NCI-H1417 treated with DMSO at 0.1 percent for 48 hours (cell line): ENCODE data around the gene CFAP97.
"Not testable (repeated sequence)": the region's sequence is repeated elsewhere in the genome, so short reads cannot be mapped to it uniquely, and the experiment has no call there.

Experiments
- DNase-seq: peaks from one replicate; lab custom pipeline; 2025; lab: John Stamatoyannopoulos, UW

The CFAP97 gene

DNA sequence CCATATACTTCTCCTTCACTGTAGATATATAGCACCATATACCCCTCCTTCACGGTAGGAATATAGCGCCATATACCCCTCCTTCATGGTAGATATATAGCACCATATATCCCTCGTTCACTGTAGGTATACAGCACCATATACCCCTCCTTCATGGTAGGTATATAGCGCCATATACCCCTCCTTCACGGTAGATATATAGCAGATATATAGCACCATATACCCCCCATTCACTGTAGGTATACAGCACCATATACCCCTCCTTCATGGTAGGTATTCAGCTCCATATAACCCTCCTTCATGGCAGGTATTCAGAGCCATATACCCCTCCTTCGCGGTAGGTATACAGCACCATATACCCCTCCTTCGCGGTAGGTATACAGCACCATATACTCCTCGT is 18.1 kb upstream of the CFAP97 start:
- DNase-seq, result no peak

DNA sequence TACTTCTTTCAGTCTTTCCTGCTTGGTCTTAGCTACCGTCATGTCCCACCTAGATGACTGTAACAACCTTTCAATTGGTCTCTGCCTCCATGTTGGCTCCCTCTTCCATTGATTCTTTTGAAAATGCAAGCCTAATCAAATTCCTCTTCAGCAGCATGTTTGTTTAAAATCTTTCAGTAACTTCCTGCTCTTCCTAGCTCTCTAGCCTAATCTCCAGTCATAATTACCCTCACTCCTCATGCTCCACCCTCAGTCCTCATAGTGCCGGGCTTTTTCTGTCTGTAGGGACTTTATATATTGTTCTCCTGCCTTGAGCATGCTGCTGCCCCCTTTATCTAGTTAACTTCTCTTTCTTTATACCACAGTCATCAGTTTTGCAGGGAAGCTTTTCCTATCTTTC is 17.7 kb upstream of the CFAP97 start:
- no peak for DNase-seq

DNA sequence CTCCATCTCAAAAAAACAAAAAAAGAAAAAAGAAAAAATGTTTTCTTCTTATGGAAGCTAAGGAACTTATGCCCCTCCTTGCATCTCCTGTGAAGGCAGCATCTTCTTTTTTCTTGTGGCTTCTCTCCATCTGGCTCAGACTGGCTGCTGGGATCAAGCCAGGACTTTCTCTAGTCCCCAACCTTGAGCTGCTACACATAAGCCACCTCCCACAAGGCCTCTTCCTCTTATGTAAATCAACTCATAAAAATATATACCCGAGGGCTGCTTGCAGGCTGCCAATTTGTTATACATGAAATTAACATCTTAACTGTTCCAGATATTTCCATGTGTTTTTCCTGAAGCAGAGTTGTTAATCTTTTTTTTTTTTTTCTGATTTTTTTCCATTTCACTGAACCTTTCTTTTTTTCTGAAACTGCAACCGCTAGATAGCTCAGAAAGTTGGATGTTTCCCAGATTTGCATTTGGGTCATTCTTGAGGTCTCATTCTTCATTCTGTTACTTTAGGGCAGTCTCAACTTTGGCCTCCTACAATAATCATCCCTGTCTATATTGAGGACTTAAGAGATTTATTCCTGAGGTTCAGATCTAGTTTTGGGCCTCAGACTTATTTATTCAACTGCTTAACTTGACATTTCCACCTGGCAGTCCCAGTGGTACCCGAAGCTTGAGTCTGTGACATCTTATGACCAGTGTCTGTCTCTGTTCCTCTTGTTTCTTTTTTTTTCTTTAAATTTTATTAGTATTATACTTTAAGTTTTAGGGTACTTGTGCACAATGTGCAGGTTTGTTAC is 15.9 kb upstream of the CFAP97 start:
- DNase-seq, result no peak

DNA sequence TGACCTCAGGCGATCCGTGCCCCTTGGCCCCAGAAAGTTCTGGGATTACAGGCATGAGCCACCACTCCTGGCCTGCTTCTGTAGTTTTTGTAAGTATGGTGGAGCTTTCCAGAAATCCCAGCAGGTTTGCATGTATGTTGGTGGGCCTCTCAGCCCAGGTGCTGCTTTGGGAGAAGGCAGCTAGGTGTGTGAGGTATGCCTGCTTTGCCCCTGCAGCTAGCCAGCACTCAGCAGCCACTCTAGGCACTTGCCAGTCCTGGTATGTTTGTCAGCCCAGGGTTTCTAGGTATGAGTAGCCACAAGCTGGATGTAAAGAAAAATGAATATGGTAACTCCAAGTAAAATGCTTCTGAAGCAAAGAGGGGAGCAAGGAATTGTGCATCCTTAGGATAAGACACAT is 14.5 kb upstream of the CFAP97 start:
- no peak for DNase-seq

- DNase-seq, result no peak
Observed at GRCh38 chr4:185217408-185217975, 13.7 kb upstream of the CFAP97 start.

DNA sequence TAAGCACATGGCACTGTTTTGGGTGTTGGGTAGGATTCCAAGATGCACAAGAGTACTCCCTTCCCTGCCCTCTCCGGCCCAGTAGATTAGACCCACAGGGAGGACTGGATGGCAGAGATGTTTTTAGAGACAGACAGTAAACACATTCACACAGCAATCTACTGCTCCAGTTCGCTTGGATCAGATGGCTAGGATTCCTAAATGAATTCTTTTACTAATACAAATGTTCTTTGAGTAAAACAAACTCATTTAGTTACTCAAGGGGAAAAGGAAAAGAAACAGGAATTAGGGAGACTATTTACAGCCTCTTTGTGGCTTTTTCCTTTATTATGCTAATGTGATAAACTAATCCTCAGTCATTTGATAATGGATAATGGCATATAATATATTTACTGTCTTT is 11.5 kb upstream of the CFAP97 start:
- no peak for DNase-seq

GRCh38 chr4:185213877-185214276 is 10.1 kb upstream of the CFAP97 start:
- no peak for DNase-seq

GRCh38 chr4:185212581-185212980 is 8.8 kb upstream of the CFAP97 start:
- DNase-seq, result no peak

DNA sequence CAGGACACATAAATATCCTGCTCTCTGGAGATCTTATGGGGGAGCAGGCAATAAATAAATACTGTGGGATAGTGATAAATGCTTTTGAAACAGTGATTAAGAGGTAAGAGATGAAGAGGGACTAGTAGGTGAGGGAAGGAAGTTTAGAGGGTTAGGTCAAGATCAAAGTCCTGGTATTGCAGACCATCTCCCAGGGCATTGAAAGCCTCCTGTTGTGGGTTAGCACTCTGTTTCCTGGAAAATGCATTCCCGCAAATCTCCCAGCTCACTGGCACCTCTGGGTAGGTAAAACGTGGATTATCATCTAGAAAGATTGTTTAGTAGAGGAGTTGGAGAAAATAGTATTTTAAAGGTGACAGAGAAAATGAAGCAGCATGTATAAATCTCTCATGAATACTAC is 7.8 kb upstream of the CFAP97 start:
- DNase-seq, result no peak

DNA sequence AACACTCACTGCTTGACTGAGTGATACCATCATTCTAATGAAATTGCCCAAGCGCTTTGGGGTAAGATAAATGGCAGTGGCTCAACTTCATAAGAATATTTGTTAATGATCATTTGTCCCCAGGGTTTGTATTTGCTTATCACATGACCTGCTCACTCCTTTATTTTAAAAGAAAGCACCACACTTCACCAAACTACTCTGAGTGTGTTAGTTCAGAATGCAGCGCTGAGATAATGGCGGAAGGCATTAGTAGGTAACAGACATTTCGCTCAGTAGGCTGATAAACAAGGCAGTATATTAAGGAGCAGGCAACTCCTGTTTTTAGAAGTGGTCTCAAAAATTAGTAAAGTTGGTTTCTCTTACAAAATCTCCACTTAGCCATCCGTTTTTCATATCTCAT is 7.2 kb upstream of the CFAP97 start:
- no peak for DNase-seq

- DNase-seq, result no peak
Observed at GRCh38 chr4:185210102-185210981, 6.5 kb upstream of the CFAP97 start.

DNA sequence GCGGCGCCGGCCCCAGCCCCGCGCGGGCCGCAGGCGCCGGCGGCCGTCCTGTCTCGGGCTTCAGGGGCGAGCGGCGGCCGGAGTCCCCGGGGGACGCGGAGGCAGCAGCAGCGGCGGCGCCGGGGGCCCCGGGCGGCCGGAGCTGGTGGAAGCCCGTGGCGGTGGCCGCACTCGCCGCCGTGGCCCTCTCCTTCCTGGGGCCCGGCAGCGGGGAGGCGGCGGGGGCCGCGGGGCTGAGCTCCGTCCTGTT is 6.0 kb upstream of the CFAP97 start:
- DNase-seq, result not testable (repeated sequence)

GRCh38 chr4:185209031-185209851 is 5.4 kb upstream of the CFAP97 start, which contains the start of gene SNX25:
Gene SNX25, plus strand, starts transcription at chr4:185209598. Its CDS starts 229 bp downstream, at chr4:185209827.
- DNase-seq, result peak; percentile 63

- no peak for DNase-seq
Observed at GRCh38 chr4:185207466-185207865, 3.7 kb upstream of the CFAP97 start.

GRCh38 chr4:185205697-185206342 is 2.0 kb upstream of the CFAP97 start:
- no peak for DNase-seq

GRCh38 chr4:185205073-185205472 is 1.3 kb upstream of the CFAP97 start:
- DNase-seq, result not testable (repeated sequence)

- DNase-seq, result no peak
Observed at GRCh38 chr4:185204238-185204910, 574 bp upstream of the CFAP97 start.

GRCh38 chr4:185202984-185203485 is 765 bp downstream of the CFAP97 start:
- DNase-seq, result no peak

DNA sequence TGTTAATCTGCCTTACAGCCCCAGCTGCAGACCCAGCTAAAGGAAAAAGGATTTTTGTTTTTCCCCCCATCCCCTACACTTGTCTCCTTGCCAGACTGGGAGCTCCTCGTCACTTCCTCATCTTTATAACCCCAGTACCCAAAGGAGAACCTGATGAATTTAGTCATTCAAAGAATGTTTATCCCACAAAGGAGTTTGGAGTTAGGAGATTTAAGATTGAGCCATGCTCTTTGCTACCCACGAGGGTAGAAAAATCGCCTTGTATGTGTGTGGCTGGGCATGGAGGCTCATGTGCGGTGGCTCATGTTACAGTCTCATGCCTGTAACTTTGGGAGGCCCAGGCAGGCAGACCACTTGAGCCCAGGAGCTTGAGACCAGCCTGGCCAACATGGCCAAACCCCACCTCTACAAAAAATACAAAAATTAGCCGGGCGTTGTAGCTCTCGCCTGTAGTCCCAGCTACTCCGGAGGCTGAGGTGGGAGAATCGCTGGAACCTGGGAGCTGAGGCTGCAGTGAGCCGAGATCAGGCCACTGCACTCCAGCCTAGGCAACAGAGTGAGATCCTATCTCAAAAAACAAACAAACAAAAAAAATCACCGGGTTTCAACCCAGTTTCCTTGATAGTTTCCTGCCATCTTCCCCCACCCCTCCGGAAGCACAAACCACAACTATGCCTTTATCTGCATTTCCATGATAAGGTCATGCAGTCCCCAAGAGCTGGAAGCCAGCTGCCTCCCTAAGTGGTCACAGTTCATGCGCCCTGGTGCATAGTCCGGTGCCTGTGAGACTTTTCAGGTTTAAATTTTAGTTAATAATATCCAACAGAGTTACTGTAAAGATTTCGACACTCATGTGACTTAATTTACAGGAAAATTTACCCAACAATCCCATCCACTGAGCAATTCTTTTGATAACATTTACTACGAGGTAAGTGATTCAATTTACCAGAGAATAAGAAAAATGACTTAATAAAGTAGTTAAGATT is 1.5 kb downstream of the CFAP97 start:
- no peak for DNase-seq

GRCh38 chr4:185198189-185198588 is 5.6 kb downstream of the CFAP97 start:
- DNase-seq, result not testable (repeated sequence)
